ENCODE data around the gene RANBP10.

DNA sequence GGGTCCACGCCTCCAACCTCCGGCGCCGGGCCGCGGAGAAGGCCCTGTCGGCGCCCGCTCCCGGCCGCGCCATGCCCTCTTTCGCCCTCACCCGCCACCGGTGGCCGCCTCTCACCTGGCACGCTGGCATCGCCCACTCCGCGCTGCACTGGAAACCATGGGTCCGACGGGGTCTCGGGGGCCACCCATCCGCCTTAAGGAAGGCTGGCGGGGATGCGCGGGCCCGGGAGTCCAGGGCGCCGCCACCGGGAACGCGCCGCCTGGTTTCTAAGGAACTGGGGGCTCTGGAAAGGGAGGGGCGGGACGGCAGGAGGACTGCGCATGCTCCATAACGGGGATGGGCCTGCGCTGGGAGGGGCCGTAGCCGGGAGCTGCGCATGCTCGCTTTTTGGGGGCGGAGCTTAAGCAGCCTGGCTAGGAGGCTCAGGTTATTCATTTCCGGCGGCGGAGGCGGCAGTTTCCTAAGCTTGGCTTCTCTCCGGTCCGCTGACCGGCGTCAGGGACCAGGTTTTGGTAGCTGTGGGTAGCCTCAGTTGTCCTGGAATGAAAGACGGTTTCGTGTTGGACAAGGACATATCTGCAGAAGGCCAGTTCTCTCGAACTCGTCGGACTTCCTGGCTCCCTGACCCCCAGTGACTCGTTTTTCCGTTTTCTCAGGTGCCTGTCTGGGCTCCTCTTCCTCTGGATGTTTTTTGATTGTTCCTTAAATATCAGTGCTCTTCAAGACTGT, 87.1 kb downstream of the RANBP10 start, which contains the start of gene GFOD2:
- no peak for TF ChIP-seq CTCF (IDR thresholded peaks at IDR 0.05)
- peak in 1 of 2 donors; percentile 82 for TF ChIP-seq POLR2A (IDR thresholded peaks at IDR 0.05)
